HCEC 1CT (cell line): Measurements from ENCODE around the gene SPP1.
"Not testable (repeated sequence)": the region's sequence is repeated elsewhere in the genome, so short reads cannot be mapped to it uniquely, and the experiment has no call there.

Source experiments
- DNase-seq: peaks from one replicate; pipeline ENCODE4 v3.0.0-alpha.2; 2017

The SPP1 gene

GRCh38 chr4:87975466-87975865, at the start of gene SPP1:
Gene SPP1 (plus strand): TSS chr4:87975714. CDS start chr4:87976896, 1,182 bp downstream.
- DNase-seq = no peak

GRCh38 chr4:87926554-87927098, 48.9 kb upstream of the SPP1 start:
- no peak for DNase-seq

GRCh38 chr4:87930629-87931028, 44.9 kb upstream of the SPP1 start:
- no peak for DNase-seq

DNA sequence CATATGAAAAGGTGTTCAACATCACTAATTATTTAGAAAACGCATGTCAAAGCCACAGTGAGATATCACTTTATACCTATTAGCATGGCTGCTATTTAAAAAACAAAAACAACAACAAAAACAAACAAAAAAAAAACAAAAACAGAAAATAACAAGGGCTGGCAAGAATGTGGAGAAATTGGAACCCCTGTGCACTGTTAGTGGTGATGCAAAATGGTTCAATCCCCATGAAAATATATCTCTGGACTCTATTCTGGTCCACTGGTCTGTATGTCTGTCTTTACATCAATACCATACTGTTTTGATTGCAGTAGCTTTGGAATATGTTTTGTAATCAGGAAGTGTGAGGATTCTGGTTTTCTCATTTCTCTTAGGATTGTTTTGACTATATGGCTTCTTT, 43.6 kb upstream of the SPP1 start:
- no peak for DNase-seq

DNA sequence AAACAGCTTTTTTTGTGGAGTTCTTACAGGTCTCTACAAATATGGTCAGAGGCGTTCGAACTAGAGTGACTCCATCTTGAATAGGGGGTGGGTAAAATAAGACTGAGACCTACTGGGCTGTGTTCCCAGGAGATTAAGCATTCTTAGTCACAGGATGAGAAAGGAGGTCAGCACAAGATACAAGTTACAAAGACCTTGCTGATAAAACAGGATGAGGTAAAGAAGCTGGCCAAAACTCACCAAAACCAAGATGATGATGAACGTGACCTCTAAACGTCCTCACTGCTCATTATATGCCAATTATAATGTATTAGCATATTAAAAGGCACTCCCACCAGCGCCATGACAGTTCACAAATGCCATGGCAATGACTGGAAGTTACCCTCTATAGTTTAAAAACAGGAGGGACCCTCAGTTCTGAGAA, 42.8 kb upstream of the SPP1 start:
- no peak for DNase-seq

GRCh38 chr4:87933337-87933736, 42.2 kb upstream of the SPP1 start:
- DNase-seq = no peak

- DNase-seq = no peak
Measured at GRCh38 chr4:87934157-87934704, 41.3 kb upstream of the SPP1 start.

GRCh38 chr4:87934973-87935372, 40.5 kb upstream of the SPP1 start:
- no peak for DNase-seq

GRCh38 chr4:87935954-87936353, 39.6 kb upstream of the SPP1 start:
- DNase-seq = not testable (repeated sequence)

DNA sequence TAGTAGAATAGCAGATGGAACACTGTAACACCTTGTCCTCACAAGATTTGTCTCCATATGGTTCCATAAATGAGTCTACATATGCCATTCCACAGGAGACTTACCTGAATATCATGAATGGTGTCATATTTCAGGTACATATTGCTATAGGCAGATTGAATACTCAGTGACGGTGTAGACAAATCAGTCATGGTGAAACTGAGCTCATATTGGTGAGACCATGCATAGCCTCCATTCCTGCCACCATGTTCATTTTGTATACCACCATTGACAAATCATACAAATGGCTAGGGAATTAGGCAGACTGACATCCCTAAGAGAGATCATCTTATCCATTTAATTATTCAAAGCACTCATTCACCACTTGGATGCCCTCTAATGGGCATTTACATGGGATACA, 38.0 kb upstream of the SPP1 start:
- DNase-seq = no peak

GRCh38 chr4:87938746-87939145, 36.8 kb upstream of the SPP1 start:
- DNase-seq = no peak

- no peak for DNase-seq
Measured at GRCh38 chr4:87939978-87940690, 35.4 kb upstream of the SPP1 start.

- DNase-seq = not testable (repeated sequence)
Measured at GRCh38 chr4:87940809-87941208, 34.7 kb upstream of the SPP1 start.

- no peak for DNase-seq
Measured at GRCh38 chr4:87941537-87942392, 33.7 kb upstream of the SPP1 start.

GRCh38 chr4:87943660-87944149, 31.8 kb upstream of the SPP1 start:
- DNase-seq = no peak

DNA sequence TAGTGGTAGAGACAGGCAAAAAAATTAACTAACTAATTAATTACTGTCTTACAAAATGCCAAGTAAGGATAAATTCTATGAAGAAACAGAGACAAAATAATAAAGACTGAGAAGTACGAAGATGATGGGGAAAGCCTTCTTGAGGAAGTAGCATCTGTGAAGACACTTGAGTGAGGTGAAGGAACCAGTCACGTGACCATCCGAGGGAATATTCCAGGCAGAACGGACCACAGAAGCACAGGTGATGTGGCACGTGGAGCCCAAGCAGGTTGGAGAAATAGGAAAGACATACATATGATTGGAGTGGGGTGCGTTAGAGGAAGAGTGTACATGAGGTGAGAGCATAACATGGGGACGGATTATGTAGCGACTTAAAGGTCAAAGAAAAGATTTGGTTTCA, 30.5 kb upstream of the SPP1 start:
- DNase-seq = no peak

GRCh38 chr4:87946766-87947165, 28.7 kb upstream of the SPP1 start:
- no peak for DNase-seq

- DNase-seq = no peak
Measured at GRCh38 chr4:87947381-87948160, 27.9 kb upstream of the SPP1 start.

DNA sequence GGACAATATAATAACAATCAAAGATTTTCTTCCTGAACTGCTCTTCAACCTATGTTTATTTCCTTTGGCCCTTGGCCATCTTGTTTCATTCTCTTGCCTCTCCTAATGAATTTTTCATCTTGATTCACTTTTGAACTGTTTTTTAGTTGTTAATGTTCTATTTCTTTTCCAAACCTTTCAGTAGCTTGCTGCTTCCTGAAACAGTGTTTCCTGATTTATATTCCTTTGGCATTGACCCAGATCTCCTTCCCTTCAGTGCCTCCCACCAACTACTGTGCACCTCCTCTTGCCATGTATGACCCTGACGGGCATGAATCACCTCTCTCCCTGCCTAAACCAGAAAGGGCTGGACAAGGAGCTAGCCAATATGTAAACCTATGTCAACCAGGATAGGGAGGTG, 25.6 kb upstream of the SPP1 start:
- peak; percentile 1 for DNase-seq

DNA sequence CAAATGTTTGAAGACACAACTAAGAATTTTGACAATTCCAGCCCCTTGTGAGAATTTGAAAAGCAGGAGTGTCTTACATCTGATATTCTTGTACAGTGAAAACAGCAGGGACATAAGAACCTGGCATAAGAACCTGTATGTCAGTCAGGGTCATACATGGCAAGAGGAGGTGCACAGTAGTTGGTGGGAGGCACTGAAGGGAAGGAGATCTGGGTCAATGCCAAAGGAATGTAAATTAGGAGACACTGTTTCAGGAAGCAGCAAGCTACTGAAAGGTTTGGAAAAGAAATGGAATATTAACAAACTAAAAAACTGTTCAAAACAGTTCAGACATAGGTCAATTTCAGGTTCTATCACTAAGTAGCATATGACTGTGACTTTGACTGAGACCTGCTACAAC, 25.0 kb upstream of the SPP1 start:
- no peak for DNase-seq

DNA sequence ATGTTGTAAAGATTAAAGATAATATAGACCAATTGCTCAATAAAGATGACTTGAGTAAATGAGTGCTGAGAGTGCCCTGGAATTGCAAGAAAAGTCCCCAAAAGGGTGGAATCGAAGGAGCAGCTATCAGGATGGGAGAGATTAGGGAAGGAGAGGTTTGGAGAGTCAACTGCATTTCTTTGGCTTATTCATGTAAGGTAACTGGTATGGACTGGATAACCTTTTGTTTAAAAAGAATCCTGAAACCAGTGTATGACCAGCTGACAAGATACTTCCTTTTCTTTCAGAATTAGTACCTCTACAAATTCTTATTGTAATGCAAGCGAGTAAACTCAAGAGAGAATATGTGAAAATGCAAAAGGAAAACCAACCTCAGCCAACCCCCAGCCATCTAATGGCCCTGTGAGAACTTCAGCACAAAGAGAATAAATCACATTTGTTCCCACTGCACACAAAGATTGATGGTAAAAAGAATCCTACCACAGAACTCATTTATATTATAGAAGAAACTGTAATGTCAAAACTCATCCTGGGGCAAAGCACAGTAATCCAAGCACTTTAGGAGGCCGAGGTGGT, 24.5 kb upstream of the SPP1 start:
- no peak for DNase-seq

GRCh38 chr4:87953826-87954225, 21.7 kb upstream of the SPP1 start:
- DNase-seq = no peak
